Thymus (tissue), 14 donors: ENCODE results near the gene FTSJ1. TPM values are rescaled to one million over a fixed set of nuclear protein-coding genes. Genes with fewer than 3 reads are reported as not detected.
A peak's percentile ranks its signal among the peaks of the same experiment; 100 is the strongest.
"Not testable (repeated sequence)": the region's sequence is repeated elsewhere in the genome, so short reads cannot be mapped to it uniquely, and the experiment has no call there.

Experiments
- DNase-seq, 9 donors: peaks; one replicate each; pipeline ENCODE4 v3.0.0-alpha.2; 2013; ENCODE audit warnings: low spot score in 9 of 9, low read depth in 6 of 9, missing footprints in 1 of 9
- H3K27ac ChIP-seq, 2 donors: one replicate each; pipeline ENCODE4 v1.5.1; 2013; ENCODE audit warnings: control low read depth in 1 of 2, low read depth in 1 of 2, low read length in 1 of 2, mild to moderate bottlenecking in 1 of 2, moderate library complexity in 1 of 2
- H3K27me3 ChIP-seq, 2 donors: one replicate each; pipeline ENCODE4 v1.5.1; 2013; ENCODE audit warnings: low read length in 1 of 2; ENCODE audit not compliant: control insufficient read depth in 2 of 2, insufficient read depth in 1 of 2
- H3K36me3 ChIP-seq, 2 donors: one replicate each; pipeline ENCODE4 v1.5.1; 2013; ENCODE audit warnings: low read length in 1 of 2, mild to moderate bottlenecking in 1 of 2, moderate library complexity in 1 of 2; ENCODE audit not compliant: control insufficient read depth in 2 of 2, insufficient read depth in 2 of 2
- H3K4me1 ChIP-seq, 2 donors: one replicate each; pipeline ENCODE4 v1.5.1; 2013; ENCODE audit warnings: low read length in 2 of 2; ENCODE audit not compliant: control insufficient read depth in 2 of 2, insufficient read depth in 2 of 2
- H3K4me3 ChIP-seq, 2 donors: one replicate each; pipeline ENCODE4 v1.5.1; 2013; ENCODE audit warnings: low read length in 2 of 2, control low read depth in 1 of 2, mild to moderate bottlenecking in 1 of 2
- H3K9me3 ChIP-seq, 2 donors: one replicate each; pipeline ENCODE4 v1.5.1; 2013; ENCODE audit warnings: low read length in 1 of 2, mild to moderate bottlenecking in 1 of 2; ENCODE audit not compliant: control insufficient read depth in 2 of 2, insufficient read depth in 1 of 2
- WGBS: extraction: QIAGEN DNeasy Blood & Tissue Kit; methylation state at CpG from one replicate; pipeline ENCODE4 v1.1.7; 2013; 5-methylcytosine and 5-hydroxymethylcytosine counted together
- long read RNA-seq, 10 donors: transcript quantifications; one replicate each; lab custom pipeline, GENCODE V29; 2026
- polyA plus RNA-seq: library from polyadenylated mRNA; stranded (reverse); fragments of 200-250 nt; gene quantifications from one replicate; pipeline ENCODE4 v1.2.3, GENCODE V29; 2013
- total RNA-seq: library from RNA; stranded (reverse); fragments of 120-200 nt; gene quantifications from one replicate; pipeline ENCODE4 v1.2.4, GENCODE V29; 2013
- donor health status: healthy.

Gene FTSJ1, protein sequence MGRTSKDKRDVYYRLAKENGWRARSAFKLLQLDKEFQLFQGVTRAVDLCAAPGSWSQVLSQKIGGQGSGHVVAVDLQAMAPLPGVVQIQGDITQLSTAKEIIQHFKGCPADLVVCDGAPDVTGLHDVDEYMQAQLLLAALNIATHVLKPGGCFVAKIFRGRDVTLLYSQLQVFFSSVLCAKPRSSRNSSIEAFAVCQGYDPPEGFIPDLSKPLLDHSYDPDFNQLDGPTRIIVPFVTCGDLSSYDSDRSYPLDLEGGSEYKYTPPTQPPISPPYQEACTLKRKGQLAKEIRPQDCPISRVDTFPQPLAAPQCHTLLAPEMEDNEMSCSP
- total RNA-seq: 34.2 TPM
- polyA plus RNA-seq: 54.3 TPM
- long read RNA-seq, donor 1, partial matches to known transcripts: 0 of 2 reads
- long read RNA-seq, donor 1, other reads (novel, unspliced or antisense): 0 of 2 reads
- long read RNA-seq, donor 2, transcript FTSJ1-202 (13 exons, 1,892 nt): major isoform, 6 of 6 reads
- long read RNA-seq, donor 2, partial matches to known transcripts: 0 of 6 reads
- long read RNA-seq, donor 2, other reads (novel, unspliced or antisense): 0 of 6 reads
- long read RNA-seq, donor 3, transcript FTSJ1-202 (13 exons, 1,892 nt): major isoform, 5 of 5 reads
- long read RNA-seq, donor 3, partial matches to known transcripts: 0 of 5 reads
- long read RNA-seq, donor 3, other reads (novel, unspliced or antisense): 0 of 5 reads
- long read RNA-seq, donor 4, partial matches to known transcripts: 0 of 3 reads
- long read RNA-seq, donor 4, other reads (novel, unspliced or antisense): 0 of 3 reads
- long read RNA-seq, donor 5, partial matches to known transcripts: 0 of 3 reads
- long read RNA-seq, donor 5, other reads (novel, unspliced or antisense): 0 of 3 reads
- long read RNA-seq, donor 6, partial matches to known transcripts: 0 of 3 reads
- long read RNA-seq, donor 6, other reads (novel, unspliced or antisense): 0 of 3 reads
- long read RNA-seq, donor 7, partial matches to known transcripts: 0 of 3 reads
- long read RNA-seq, donor 7, other reads (novel, unspliced or antisense): 0 of 3 reads
- long read RNA-seq, donor 8, partial matches to known transcripts: 0 of 3 reads
- long read RNA-seq, donor 8, other reads (novel, unspliced or antisense): 0 of 3 reads
- long read RNA-seq, donor 9, partial matches to known transcripts: 0 of 2 reads
- long read RNA-seq, donor 9, other reads (novel, unspliced or antisense): 0 of 2 reads
- long read RNA-seq, donor 10, partial matches to known transcripts: 0 of 3 reads
- long read RNA-seq, donor 10, other reads (novel, unspliced or antisense): 0 of 3 reads

DNA sequence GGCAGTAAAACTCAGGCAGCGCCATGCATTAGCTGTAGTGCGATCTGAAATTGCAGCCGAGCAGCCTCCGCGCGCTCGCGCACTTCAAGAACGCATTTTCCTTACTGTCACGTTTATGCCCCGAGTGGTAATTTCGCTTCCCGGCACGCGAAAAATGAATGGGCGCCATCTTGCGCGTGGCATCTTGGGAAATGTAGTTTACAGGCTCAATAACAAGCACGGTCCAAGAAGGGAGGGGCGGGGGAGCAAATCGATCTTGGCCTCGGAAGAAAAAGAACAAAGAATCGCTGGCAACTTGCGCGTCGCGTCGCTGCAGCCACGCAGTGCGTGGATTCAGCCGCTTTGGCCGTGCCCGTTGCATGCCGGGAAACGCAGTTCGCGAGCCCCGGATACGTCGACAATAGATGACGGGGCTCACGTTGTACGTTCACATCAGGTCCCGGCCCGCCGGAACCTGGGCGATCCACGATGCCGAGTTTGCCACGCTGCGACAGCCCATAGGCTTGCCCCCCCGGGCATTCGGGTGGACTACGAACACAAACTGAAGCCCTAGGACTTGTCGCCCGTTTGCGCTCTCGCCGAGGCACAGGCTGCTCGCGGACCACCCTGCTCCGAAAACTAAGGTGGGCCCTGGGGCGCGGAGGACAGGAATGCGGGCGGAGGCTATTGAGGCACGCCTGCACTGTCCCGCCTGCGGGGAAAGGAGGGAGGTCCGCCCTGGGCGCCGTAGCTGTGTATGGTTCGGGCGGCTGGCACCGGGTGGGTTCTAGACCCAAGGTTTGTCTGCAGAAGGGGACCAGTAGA is at the start of gene FTSJ1:
FTSJ1 (plus strand) TSS at position 426 of the 804 bp plus-strand sequence. CDS start 1,849 bp downstream, outside the sequence.
- Histone ChIP-seq H3K4me1 (peaks cover 0 to 3% of the 10 kb centered on the region in 2 donors), H3K27ac (peak within 1 kb of the TSS; percentile 70 to 79), H3K9me3 (no peaks in the 10 kb centered on the region), H3K27me3 (no peaks in the 10 kb centered on the region), H3K36me3 (peaks cover 0 to 2% of the 10 kb centered on the region in 2 donors), H3K4me3 (peak within 1 kb of the TSS; percentile 62 to 73)
- under 1% methylated on average over 75 of the region's 75 CpGs for WGBS
- peak; percentile 72 to 93 (median 83) for DNase-seq

DNA sequence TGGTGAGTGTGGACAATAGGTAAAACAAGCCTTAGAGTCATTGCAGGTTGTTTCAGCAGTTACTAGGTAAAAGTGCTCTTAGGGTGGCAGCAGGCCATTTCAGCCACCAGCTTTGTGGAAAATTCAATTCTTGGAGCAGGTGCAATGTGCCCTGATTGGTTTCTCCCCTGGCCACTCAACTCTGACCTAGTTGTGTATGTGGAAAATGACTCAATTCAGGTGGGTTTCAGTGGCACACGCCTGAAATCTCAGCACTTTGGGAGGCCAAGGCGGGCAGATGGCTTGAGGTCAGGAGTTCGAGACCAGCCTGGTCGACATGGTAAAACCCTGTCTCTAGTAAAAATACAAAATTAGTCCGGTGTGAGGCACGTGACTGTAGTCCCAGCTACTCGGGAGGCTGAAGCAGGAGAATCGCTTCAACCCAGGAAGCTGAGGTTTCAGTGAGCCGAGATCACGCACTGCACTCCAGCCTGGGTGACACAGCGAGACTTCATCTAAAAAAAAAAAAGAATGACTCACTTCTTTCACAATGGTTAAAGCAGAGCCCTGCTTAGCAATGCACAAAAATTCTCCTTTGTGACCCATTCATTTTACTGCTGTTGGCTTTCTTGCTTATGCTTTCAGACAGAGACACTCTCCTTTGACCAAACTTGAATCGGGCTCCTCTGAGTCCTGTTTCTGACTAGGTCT is 48.8 kb upstream of the FTSJ1 start:
- H3K27ac ChIP-seq, H3K36me3 ChIP-seq, H3K9me3 ChIP-seq, H3K4me3 ChIP-seq, H3K4me1 ChIP-seq, DNase-seq, H3K27me3 ChIP-seq: not testable (repeated sequence)
- WGBS: no CpG with 5 or more reads among the region's 12 CpGs

DNA sequence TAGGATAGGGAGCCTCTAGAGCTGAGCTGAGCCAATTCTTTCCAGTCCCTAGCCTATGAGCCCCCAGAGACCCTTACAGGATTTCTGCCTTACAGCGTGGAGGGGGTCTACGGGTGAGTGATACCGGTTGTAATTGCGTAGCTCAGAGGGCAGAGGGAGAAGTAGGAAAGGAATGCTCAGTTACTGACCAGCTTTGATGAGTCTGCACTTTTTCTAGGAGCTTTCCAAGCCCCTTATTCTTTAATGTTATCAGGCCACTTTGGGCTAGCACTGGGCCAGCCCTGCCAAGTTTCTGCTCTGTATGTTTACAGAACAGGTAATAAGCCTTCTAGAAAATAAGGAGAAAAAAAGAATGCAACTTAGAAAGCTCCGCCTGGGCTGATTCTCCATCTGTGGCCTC is 46.4 kb upstream of the FTSJ1 start:
- H3K4me3 ChIP-seq: not testable (repeated sequence)
- WGBS: 81% methylated on average over 5 of the region's 5 CpGs

DNA sequence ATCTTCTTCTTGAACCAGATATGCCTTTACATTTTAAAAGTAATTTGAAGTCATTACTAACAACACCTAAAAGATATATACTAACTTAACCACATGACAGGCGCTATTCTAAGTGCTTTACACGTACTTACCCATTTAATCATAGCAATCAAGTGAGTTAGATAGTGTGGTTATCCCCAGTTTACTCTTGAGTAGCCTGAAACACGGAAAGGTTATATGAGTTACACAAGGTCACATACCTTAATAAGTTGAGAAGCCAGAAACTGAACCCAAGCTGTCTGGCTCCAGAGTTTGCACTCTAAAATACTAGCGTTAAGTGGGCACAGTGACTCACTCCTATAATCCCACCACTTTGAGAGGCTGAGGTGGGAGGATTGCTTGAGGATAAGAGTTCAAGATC is 45.8 kb upstream of the FTSJ1 start:
- H3K9me3 ChIP-seq, H3K4me3 ChIP-seq, DNase-seq, H3K4me1 ChIP-seq, H3K27me3 ChIP-seq, H3K27ac ChIP-seq, H3K36me3 ChIP-seq: not testable (repeated sequence)
- WGBS: 94% methylated on average over 4 of the region's 4 CpGs

More for the DNA sequence above, 46.4 kb upstream of the FTSJ1 start:
- not testable (repeated sequence) for H3K9me3 ChIP-seq, DNase-seq, H3K36me3 ChIP-seq, H3K4me1 ChIP-seq, H3K27ac ChIP-seq, H3K27me3 ChIP-seq

DNA sequence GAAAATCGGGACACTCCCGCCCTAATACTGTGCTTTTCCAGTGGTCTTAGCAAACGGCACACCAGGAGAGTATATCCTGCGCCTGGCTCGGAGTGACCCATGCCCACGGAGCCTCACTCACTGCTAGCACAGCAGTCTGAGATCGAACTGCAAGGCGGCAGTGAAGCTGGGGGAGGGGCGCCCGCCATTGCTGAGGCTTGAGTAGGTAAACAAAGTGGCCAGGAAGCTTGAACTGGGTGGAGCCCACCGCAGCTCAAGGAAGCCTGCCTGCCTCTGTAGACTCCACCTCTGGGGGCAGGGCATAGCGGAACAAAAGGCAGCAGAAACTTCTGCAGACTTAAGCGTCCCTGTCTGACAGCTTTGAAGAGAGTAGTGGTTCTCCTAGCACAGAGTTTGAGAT is 42.3 kb upstream of the FTSJ1 start:
- not testable (repeated sequence) for H3K4me1 ChIP-seq, H3K27ac ChIP-seq, H3K9me3 ChIP-seq, DNase-seq, H3K36me3 ChIP-seq, H3K27me3 ChIP-seq, H3K4me3 ChIP-seq
- WGBS: 86% methylated on average over 13 of the region's 13 CpGs

DNA sequence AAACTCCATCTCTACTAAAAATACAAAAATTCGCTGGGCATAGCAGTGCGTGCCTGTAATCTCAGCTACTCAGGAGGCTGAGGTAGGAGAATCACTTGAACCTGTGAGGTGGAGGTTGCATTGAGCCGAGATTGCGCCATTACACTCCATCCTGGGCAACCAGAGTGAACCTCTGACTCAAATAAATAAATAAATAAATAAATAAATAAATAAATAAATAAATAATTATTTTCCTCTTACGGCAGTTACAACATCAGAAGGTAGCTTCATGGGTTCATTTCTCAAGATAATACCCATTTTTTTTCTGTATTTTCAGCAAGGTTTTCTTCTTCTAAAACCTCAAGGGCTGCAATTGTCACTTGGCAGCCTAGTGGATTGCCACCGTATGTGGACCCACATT is 28.8 kb upstream of the FTSJ1 start:
- not testable (repeated sequence) for H3K27ac ChIP-seq, DNase-seq, H3K4me3 ChIP-seq, H3K36me3 ChIP-seq, H3K4me1 ChIP-seq, H3K9me3 ChIP-seq, H3K27me3 ChIP-seq
- 94% methylated on average over 6 of the region's 6 CpGs for WGBS

DNA sequence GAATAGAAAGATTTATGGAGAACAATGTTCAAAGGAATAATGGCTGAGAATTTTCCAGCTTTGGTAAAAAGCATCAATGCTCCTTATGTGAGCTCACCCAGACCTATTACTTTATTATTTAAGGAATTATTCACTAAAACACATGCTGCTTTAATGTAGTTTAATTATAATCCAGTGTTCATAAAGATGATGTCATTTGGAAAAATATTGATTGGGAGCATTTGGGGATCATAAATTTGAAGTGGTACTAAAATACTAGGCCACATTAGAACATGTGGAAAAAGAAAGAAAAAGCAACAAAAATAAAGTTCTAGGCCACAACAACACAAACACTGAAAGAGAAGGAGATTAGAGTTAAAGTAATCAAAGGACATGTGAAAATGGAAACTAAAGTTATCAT is 25.9 kb upstream of the FTSJ1 start:
- Histone ChIP-seq H3K4me3 (no peak overlapping the region), H3K27ac (no peak overlapping the region), H3K27me3 (no peaks in the 10 kb centered on the region), H3K9me3 (no peaks in the 10 kb centered on the region), H3K4me1 (no peaks in the 10 kb centered on the region), H3K36me3 (no peaks in the 10 kb centered on the region)
- no peak for DNase-seq

DNA sequence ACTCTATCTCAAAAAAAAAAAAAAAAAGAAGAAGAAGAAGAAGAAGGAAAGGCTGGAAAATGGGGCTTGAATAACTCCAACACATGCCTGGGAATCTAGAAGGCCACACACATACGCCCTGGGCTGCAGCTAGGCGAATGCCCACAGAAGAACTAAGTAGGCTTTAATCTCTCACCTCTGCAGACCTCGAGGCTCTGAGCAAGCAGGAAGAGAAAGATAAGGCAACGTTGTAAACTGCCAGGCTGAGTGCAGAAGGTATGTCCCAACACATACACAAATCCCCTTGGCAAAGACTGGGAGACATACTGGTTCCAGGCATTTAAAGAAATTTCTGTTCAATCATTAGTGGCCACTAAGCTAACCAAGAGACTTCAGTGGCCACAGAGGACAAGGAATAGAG is 24.3 kb upstream of the FTSJ1 start:
- Histone ChIP-seq H3K36me3 (no peaks in the 10 kb centered on the region), H3K27me3 (no peaks in the 10 kb centered on the region), H3K9me3 (no peaks in the 10 kb centered on the region), H3K4me1 (no peaks in the 10 kb centered on the region), H3K27ac (no peak overlapping the region), H3K4me3 (no peak overlapping the region)
- DNase-seq: no peak
- 58% methylated on average over 4 of the region's 4 CpGs for WGBS
